Left kidney (tissue), 2 donors: ENCODE measurements around the gene DHDH. TPM values are rescaled to one million over a fixed set of nuclear protein-coding genes. Genes with fewer than 3 reads are reported as not detected.

Experiments
- DNase-seq: peaks from one replicate; pipeline ENCODE4 v3.0.0-alpha.2; 2013
- polyA plus RNA-seq: library from polyadenylated mRNA; unstranded; fragments of 120-200 nt; gene quantifications from one replicate; pipeline ENCODE4 v1.2.1, GENCODE V29; 2013; ENCODE audit not compliant: insufficient read length

DHDH gene
- polyA plus RNA-seq, 1 donor = 4.6 TPM

- DNase-seq = no peak
Observed at GRCh38 chr19:48966541-48967345, 33.2 kb downstream of the DHDH start.

GRCh38 chr19:48967346-48968178 lies 34.1 kb downstream of the DHDH start:
- no peak for DNase-seq

GRCh38 chr19:48968179-48968661 lies 34.7 kb downstream of the DHDH start:
- no peak for DNase-seq

- no peak for DNase-seq
Observed at GRCh38 chr19:48968813-48969218, 35.3 kb downstream of the DHDH start.

GRCh38 chr19:48969276-48970138 lies 36.0 kb downstream of the DHDH start:
- no peak for DNase-seq

GRCh38 chr19:48970139-48970766 lies 36.8 kb downstream of the DHDH start:
- no peak for DNase-seq

GRCh38 chr19:48970923-48971395 lies 37.5 kb downstream of the DHDH start:
- DNase-seq = peak; percentile 83

GRCh38 chr19:48975947-48976847 lies 42.7 kb downstream of the DHDH start:
- DNase-seq = no peak

- DNase-seq = no peak
Observed at GRCh38 chr19:48977061-48977460, 43.6 kb downstream of the DHDH start.

- no peak for DNase-seq
Observed at GRCh38 chr19:48982280-48982679, 48.8 kb downstream of the DHDH start.

- no peak for DNase-seq
Observed at GRCh38 chr19:48985711-48986110, 52.2 kb downstream of the DHDH start.

- DNase-seq = no peak
Observed at GRCh38 chr19:48986211-48986610, 52.7 kb downstream of the DHDH start.

- DNase-seq = no peak
Observed at GRCh38 chr19:48987323-48987722, 53.8 kb downstream of the DHDH start.

- no peak for DNase-seq
Observed at GRCh38 chr19:48988286-48988685, 54.8 kb downstream of the DHDH start.

- no peak for DNase-seq
Observed at GRCh38 chr19:48988860-48989259, 55.4 kb downstream of the DHDH start.

GRCh38 chr19:48989701-48990291 lies 56.3 kb downstream of the DHDH start:
- no peak for DNase-seq

- DNase-seq = no peak
Observed at GRCh38 chr19:48990400-48990799, 56.9 kb downstream of the DHDH start.

GRCh38 chr19:48991011-48991609 lies 57.6 kb downstream of the DHDH start:
- DNase-seq = no peak

GRCh38 chr19:48991873-48992580 lies 58.5 kb downstream of the DHDH start:
- DNase-seq = no peak
